HT-29 (cell line): ENCODE data around the gene GPX1. TPM values are rescaled to one million over a fixed set of nuclear protein-coding genes. Genes with fewer than 3 reads are reported as not detected.
A peak's percentile ranks its signal among the peaks of the same experiment; 100 is the strongest.
"Not testable (repeated sequence)": the region's sequence is repeated elsewhere in the genome, so short reads cannot be mapped to it uniquely, and the experiment has no call there.

ENCODE experiments used
- DNase-seq: peaks from one replicate; pipeline ENCODE4 v3.0.0-alpha.2; 2015; ENCODE audit warnings: low spot score
- total RNA-seq: library from RNA; depleted of rRNA; stranded (reverse); fragments of >200 nt; shearing (Covaris generic); gene quantifications from 2 replicates; pipeline ENCODE4 v1.2.3, GENCODE V29; 2014

Gene GPX1
- total RNA-seq, 1 experiment from 2014 or later, result 500 TPM

DNA sequence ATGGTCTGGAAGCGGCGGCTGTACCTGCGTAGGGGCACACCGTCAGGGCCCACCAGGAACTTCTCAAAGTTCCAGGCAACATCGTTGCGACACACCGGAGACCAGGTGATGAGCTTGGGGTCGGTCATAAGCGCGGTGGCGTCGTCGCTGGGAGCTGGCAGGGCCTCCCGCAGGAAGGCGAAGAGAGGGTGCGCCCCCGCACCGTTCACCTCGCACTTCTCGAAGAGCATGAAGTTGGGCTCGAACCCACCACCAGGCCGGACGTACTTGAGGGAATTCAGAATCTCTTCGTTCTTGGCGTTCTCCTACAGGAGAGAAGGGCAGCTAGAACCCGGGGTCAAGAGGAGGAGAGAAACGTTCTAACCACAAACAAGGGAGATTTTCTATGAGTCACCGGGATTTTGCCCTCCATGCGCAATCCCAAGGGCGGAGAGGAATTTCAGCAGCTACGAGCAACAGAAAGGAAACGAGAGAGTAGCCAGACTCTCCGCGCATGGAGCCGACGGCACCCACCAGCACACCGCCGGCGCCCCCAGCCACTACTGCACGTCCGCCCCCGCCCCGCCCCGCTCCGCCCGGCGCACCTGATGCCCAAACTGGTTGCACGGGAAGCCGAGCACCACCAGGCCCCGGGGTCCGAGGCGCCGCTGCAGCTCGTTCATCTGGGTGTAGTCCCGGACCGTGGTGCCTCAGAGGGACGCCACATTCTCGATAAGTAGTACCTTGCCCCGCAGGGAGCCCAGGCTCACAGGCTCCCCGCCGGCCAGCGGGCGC, 523 bp downstream of the GPX1 start:
- peak; percentile 58 for DNase-seq

- DNase-seq, result not testable (repeated sequence)
Observed at GRCh38 chr3:49357095-49357442, 1.1 kb downstream of the GPX1 start.

DNA sequence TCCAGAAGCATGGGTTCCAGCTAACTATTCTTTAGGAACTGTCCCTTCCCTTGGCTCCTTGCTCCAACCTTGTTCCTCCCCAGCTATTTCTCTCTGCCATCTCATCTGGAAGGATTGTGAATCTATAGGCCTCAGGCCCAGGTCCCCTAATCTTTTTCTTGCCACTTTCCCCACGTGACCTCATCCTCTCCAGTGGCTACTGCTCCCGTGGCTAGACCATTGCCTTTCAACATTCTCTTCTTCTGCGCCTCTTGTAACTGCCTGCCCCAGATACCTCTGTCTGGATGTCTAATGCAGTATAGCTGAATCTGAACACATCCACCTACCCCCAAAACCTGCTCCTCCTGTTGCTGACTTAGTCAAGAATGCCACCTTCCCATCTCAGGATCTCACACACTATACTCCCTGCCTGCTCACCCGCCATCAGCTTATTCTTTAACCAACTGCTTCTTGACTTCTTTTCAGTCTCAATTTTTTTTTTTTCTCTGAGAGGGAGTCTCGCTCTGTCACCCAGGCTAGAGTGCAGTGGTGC, 5.2 kb downstream of the GPX1 start:
- DNase-seq, result no peak

DNA sequence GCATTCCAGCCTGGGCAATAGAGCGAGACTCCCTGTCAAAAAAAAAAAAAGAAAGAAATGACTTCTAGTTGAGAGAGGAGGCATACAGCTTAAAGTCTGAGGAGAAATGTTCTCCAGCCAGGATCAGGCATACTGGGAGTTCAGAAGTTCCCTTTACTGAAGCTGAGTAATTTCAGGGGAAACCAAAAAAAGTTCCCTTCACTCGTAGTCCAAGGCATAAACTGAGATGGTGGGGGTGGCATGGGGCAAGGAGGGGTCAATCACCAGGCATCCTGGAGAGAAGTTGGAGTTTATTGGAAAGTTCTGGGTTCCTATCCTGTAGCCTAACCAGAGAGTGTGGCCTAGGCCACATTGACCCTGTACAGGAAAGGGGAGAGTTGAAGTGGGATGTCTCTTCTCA, 5.9 kb downstream of the GPX1 start:
- no peak for DNase-seq

- peak; percentile 36 for DNase-seq
Observed at GRCh38 chr3:49351521-49352011, 6.6 kb downstream of the GPX1 start.

GRCh38 chr3:49349348-49350114, 8.6 kb downstream of the GPX1 start:
- no peak for DNase-seq

- DNase-seq, result not testable (repeated sequence)
Observed at GRCh38 chr3:49348361-49348760, 9.8 kb downstream of the GPX1 start.

- DNase-seq, result no peak
Observed at GRCh38 chr3:49346797-49347251, 11.3 kb downstream of the GPX1 start.

GRCh38 chr3:49343163-49343562, 15.0 kb downstream of the GPX1 start:
- no peak for DNase-seq

DNA sequence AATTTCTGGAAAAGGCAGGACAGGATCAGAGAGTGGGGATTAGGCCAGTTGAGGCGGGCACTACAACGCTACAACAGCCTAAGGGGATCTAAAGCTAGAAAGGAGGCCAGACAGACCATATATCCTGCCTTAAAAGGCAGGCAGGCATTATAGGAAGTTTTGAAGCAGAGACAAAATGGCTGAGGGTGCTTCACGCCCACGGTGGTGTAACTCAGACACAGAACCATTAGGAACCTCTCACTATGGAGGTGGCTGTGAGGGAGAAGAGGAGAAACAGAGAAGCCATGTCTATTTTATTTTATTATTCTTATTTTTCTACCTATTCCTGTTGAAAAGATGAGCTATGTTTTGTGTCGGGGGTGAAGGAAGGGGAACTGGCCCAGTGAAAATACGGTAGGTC, 16.2 kb downstream of the GPX1 start:
- no peak for DNase-seq

DNA sequence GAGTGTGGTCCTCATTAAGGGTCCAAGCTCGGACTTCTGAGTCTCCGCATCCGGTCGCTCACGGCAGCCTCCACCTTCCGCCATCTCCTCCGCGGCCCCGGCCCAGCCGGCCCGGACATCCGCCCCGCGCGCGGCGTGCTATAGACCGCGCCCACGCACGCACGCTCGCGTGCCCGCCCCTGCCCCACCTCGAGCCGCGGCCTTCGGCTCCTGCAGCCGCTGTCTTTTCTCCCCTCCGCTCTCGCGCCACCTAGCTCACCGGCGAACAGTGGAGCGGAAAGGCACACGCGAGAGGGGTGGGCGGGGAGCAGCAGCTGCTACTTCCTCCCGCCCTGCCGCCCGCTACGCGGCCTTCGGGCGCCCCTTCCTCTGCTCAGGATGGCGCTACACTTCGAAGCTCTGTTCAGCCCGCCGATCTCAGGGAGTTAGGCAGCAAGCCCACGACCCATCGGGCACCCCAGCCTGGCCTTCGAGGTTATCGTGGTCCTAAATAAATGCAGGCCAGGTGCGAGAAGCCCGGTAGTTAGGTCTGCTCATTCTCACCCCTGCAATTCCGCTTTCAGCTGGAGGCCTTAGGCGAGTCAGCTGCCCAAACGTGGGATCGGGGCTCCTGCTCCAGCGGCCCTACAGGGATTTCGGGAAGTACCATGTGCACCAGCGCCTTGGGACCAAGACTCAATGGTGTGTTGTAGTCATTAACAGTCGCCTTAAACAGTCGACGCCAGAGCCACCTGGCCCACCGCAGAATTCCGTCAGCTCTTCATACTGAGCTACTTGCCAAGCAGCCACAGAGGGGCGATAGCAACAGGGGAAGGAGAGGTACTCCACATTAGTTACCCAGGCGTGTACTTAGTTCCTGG, 18.0 kb downstream of the GPX1 start, which contains the start of gene USP4:
Gene USP4 (minus strand): TSS at position 113 of the 860 bp plus-strand sequence. CDS start 29 bp downstream, at position 84.
- peak; percentile 87 for DNase-seq

- no peak for DNase-seq
Observed at GRCh38 chr3:49339581-49339940, 18.6 kb downstream of the GPX1 start.

DNA sequence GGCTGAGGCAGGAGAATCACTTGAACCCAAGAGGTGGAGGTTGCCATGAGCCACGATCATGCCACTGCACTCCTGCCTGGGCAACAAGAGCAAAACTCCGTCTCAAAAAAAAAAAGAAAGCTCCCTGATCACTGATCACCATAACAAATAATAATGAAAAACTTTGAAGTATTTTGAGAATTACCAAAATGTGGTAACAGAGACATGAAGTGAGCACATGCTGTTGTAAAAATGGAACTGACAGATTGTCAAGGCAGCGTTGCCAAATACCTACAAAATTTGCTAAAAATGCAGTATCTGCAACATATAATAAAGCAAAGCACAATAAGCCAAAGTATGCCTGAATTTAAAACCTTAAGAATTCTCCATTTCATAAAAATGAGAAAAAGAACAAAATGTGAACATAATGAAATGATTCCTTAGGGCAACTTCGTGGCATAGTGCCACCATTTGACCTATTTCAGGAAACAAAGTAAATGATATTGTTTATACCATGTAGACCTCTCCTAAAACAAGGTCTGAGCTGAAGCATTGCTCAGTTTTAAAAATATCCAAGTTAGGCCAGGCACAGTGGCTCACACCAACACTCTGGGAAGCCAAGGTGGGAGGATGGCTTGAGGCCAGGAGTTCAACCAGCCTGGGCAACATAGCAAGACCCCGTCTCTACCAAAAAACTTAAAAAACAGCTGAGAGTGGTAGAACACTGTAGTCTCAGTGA, 24.1 kb downstream of the GPX1 start:
- DNase-seq, result no peak

DNA sequence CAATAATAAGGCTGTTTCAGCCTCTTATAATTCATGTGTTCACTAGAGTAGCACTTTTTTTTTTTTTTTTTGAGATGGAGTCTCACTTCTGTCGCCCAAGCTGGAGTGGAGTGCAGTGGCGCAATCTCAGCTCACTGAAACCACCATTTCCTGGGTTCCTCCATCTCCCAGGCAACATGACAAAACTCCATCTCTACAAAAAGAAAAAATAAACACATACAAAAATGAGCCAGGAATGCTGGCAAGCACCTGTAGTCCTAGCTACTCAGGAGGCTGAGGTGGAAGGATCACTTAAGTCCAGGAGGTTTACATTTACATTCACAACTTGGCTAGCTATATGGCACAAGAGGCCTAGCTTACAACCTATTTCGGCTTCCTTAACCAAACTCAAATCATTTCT, 25.1 kb downstream of the GPX1 start:
- no peak for DNase-seq

DNA sequence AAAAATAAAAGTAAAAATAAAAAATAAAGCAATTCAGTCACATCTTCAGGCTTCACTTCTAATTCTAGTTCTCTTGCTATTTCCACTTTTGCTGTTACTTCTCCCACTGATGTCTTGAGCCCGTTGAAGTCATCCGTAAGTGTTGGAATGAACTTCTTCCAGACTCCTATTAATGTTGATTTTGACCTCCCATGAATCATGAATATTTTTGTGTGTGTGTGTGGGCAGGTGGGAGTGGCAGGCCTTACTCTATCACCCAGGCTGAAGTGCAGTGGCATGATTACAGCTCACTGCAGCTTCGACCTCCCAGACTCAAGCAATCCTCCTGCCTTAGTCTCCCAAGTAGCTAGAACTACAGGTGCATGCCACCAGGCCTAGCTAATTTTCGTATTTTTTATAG, 29.0 kb downstream of the GPX1 start:
- DNase-seq, result no peak

- DNase-seq, result not testable (repeated sequence)
Observed at GRCh38 chr3:49328350-49328749, 29.8 kb downstream of the GPX1 start.

DNA sequence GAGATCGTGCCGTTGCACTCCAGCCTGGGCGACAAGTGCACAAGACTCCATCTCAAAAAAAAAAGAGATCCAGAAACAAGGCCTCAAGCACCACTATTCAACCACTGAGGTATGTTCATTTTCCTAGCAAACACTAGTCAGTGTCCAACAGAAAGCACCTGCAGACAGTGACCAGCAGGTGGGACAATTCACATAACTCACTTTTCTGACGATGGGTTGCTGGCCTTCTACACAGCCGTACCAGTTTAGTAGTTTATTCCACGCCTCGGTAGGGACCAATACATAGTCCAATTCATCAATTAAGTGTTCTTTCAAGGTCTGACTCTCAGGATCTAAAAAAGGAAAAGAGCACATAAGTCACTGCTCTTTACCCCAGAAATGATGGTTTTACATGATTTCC, 30.7 kb downstream of the GPX1 start:
- DNase-seq, result peak; percentile 37

DNA sequence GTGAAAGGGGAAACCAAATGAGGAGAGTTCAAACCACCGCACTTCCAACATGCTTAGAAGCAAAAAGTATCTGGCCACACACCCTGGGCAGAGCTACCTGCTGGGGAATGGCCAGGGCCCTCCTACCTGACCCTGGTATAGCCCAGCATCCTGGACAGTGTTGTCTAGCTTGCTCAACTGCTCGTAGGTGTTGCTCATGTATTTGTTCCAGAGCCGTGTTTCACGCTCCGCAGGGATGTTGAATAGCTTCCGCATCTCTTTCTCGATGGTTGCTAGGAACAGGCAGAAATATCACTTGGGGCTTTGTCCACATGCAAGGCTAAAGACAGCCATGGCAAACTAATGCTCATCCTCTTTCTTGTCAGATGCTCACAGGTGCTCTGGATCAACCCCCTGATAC, 33.4 kb downstream of the GPX1 start:
- DNase-seq, result no peak

GRCh38 chr3:49316696-49317457, 41.3 kb downstream of the GPX1 start:
- no peak for DNase-seq
